ENCODE data around the gene EME1.

GRCh38 chr17:50381260-50381815, 8.3 kb downstream of the EME1 start:
- TF ChIP-seq CTCF (conservative IDR thresholded peaks at IDR 0.05; ENCODE audit: low read depth in 2 of 2) (no peak), EZH2phosphoT487 (IDR thresholded peaks at IDR 0.05; ENCODE audit: unreplicated experiment) (no peak), EZH2 (IDR thresholded peaks at IDR 0.05; ENCODE audit: low read depth, unreplicated experiment) (no peak), POLR2AphosphoS5 (IDR thresholded peaks at IDR 0.05; ENCODE audit: low read depth) (no peak), CREB1 (CRISPR knock-in tag; IDR thresholded peaks at IDR 0.05; ENCODE audit: low read depth) (no peak), ZNF114 (CRISPR knock-in tag; IDR thresholded peaks at IDR 0.05) (no peak)
